ENCODE data around the gene CMSS1. TPM values are rescaled to one million over a fixed set of nuclear protein-coding genes. Genes with fewer than 3 reads are reported as not detected.

Gene CMSS1
- polyA plus RNA-seq, 1 donor from 2014 or later = 31.8 TPM

GRCh38 chr3:99933971-99934750 lies 116.5 kb downstream of the CMSS1 start:
- Histone ChIP-seq H3K27ac (ENCODE audit: low read length) (no peak overlapping the region), H3K4me3 (ENCODE audit: low read length) (no peak overlapping the region), H3K79me2 (replicated peaks; ENCODE audit: insufficient read depth, low read length) (no peaks in the 10 kb centered on the region), H3K9me3 (ENCODE audit: low read length) (no peaks in the 10 kb centered on the region), H3K9me2 (ENCODE audit: insufficient read depth, low read length) (no peaks in the 10 kb centered on the region), H3K9ac (ENCODE audit: low read length) (no peak overlapping the region), H3F3A (ENCODE audit: insufficient read depth, low read length, poor library complexity, severe bottlenecking) (no peaks in the 10 kb centered on the region), H2AFZ (ENCODE audit: low read depth, low read length) (no peak overlapping the region), H4K20me1 (ENCODE audit: insufficient read depth) (no peaks in the 10 kb centered on the region), H3K4me2 (ENCODE audit: low read length) (no peak overlapping the region), H3K36me3 (ENCODE audit: insufficient read depth, low read length) (no peaks in the 10 kb centered on the region), H3K27me3 (ENCODE audit: insufficient read depth, low read depth, low read length) (no peaks in the 10 kb centered on the region)
- TF ChIP-seq MXI1 (conservative IDR thresholded peaks at IDR 0.05; ENCODE audit: poor library complexity, severe bottlenecking) = no peak
- TF ChIP-seq, protein P1, sequence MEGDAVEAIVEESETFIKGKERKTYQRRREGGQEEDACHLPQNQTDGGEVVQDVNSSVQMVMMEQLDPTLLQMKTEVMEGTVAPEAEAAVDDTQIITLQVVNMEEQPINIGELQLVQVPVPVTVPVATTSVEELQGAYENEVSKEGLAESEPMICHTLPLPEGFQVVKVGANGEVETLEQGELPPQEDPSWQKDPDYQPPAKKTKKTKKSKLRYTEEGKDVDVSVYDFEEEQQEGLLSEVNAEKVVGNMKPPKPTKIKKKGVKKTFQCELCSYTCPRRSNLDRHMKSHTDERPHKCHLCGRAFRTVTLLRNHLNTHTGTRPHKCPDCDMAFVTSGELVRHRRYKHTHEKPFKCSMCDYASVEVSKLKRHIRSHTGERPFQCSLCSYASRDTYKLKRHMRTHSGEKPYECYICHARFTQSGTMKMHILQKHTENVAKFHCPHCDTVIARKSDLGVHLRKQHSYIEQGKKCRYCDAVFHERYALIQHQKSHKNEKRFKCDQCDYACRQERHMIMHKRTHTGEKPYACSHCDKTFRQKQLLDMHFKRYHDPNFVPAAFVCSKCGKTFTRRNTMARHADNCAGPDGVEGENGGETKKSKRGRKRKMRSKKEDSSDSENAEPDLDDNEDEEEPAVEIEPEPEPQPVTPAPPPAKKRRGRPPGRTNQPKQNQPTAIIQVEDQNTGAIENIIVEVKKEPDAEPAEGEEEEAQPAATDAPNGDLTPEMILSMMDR (IDR thresholded peaks at IDR 0.05; ENCODE audit: poor library complexity, severe bottlenecking) = no peak
- no peak for TF ChIP-seq TAF1 (IDR thresholded peaks at IDR 0.05; ENCODE audit: low read depth)
- TF ChIP-seq REST (IDR thresholded peaks at IDR 0.05; ENCODE audit: borderline replicate concordance) = no peak
- TF ChIP-seq SMC3 (conservative IDR thresholded peaks at IDR 0.05; ENCODE audit: poor library complexity) = no peak
- no peak for TF ChIP-seq POLR2AphosphoS5 (IDR thresholded peaks at IDR 0.05)
- TF ChIP-seq RAD21 (conservative IDR thresholded peaks at IDR 0.05) = no peak
- TF ChIP-seq EZH2 (IDR thresholded peaks at IDR 0.05; ENCODE audit: borderline replicate concordance, insufficient read depth, low read length, poor library complexity, severe bottlenecking) = no peak
- no peak for TF ChIP-seq EP300 (conservative IDR thresholded peaks at IDR 0.05; ENCODE audit: poor library complexity, severe bottlenecking)

DNA sequence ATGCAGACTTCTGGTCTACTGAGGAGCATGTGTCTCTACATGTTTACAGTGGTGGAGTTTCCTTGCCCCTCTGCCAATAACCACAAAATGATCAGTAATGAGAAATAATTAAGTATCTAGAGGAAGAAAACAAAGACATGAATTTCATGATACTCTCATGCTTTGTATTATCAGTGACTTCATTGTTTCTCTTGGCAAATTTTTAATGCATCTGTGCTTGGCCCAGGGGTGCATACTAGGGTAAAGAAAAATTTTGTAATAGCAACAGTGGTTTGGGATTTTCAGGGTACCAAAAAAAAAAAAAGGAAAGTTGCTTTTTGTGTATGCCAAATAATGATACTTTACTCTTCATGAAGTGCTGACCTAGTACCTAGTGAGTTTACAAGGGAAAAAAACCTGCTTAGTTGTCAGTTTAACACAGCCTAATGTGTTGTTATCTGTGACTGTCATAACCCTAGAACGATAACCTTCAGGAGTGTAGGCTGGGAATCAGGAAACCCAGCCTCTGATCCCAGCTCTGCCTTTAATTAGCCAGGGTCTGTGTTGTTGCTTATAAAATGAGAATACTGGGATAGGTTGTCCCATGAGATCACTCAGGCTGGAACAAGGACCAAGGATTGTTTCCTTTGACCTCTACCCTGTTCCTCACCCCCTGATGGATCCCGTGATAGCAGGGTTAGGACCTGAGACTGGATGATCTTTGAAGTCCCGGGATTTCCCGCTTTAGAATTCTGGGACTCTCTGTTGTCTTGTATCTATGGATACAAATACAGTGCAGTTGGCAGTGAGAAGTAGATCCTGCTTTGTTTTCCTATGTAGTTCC lies 117.5 kb downstream of the CMSS1 start:
- TF ChIP-seq, protein P1 (IDR thresholded peaks at IDR 0.05; ENCODE audit: poor library complexity, severe bottlenecking) = no peak
- Histone ChIP-seq H3K4me3 (ENCODE audit: low read length) (no peak overlapping the region), H3K9me3 (ENCODE audit: low read length) (no peaks in the 10 kb centered on the region), H3K27ac (ENCODE audit: low read length) (no peak overlapping the region), H3K27me3 (ENCODE audit: insufficient read depth, low read depth, low read length) (no peaks in the 10 kb centered on the region), H3F3A (ENCODE audit: insufficient read depth, low read length, poor library complexity, severe bottlenecking) (no peaks in the 10 kb centered on the region), H3K4me2 (ENCODE audit: low read length) (no peak overlapping the region), H3K9me2 (ENCODE audit: insufficient read depth, low read length) (no peaks in the 10 kb centered on the region), H3K9ac (ENCODE audit: low read length) (no peak overlapping the region), H3K36me3 (ENCODE audit: insufficient read depth, low read length) (no peaks in the 10 kb centered on the region), H4K20me1 (ENCODE audit: insufficient read depth) (no peaks in the 10 kb centered on the region), H2AFZ (ENCODE audit: low read depth, low read length) (no peak overlapping the region), H3K79me2 (replicated peaks; ENCODE audit: insufficient read depth, low read length) (no peaks in the 10 kb centered on the region)
